Inferior parietal cortex (tissue), 1 donor: ENCODE results near the gene STAB2.

Experiments used
- DNase-seq: peaks from one replicate; pipeline ENCODE4 v3.0.0-alpha.2; 2016; ENCODE audit errors: extremely low spot score

The STAB2 gene

DNA sequence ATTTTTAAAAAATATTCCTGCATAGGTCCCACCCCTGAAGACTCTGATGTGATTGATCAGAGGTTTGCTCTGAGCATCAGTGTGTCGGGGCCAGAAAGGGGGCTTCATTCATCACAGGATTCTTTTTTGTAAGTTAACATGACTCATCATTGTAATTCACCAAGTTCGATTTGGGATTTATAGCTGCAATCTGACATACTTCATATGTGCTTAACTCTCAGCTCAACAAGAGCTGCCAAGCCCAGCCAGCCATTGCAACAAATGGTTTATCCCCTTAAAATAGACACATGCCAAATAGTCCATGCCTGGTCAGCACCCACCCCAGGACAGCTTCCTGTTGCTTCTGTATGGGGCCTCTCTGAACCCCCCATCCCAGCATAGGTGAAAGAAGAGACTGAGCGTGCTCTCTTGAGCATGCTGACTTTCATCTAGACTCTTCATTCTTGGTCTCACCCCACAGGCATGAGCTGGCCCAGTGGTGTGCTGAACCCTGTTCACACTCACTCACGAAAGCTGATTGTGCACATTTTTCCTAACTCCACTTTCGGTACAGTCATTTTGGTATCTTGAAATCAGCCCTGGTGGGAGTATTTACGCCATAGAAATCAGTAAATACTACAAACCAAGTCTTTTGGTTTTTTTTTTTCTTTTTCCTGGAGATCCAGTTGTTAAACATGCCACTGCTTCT lies 101.4 kb downstream of the STAB2 start:
- DNase-seq: no peak

DNA sequence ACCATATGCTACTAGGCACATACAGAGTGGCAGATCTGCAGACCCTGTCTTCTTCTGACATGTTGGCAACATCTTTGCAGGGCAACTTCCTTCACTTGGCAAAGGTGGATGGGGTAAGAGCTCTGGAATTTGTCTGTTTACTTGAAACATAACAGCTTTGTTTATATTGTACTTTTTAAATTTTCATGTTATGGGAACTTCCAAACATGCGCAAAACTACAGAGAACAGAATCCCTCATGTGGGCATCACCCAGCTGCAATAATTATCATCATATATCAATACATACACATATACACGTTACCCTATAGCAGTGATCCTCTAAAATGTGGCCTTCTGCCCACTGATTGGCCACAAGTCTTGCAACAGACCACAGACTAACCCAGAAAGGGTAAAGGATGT lies 103.4 kb downstream of the STAB2 start:
- DNase-seq: no peak

DNA sequence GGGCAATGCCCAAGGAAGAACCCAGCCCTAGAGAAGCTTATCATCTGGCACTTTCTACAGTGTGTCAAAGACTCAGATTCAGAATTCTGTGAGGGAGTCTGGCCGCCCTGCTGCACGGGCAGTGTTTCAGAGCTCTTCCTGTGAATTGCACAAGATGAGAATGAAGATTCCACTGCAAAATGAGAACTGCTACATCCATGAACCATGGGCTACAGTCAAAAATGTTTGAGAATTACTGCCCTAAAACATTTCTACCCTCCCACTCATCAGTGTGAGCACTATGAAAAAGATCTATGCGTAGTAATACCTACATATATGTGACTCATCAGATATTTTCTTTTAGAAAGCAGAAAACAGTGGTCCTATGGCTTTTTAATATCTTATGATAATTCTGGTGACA lies 104.0 kb downstream of the STAB2 start:
- DNase-seq: no peak

DNA sequence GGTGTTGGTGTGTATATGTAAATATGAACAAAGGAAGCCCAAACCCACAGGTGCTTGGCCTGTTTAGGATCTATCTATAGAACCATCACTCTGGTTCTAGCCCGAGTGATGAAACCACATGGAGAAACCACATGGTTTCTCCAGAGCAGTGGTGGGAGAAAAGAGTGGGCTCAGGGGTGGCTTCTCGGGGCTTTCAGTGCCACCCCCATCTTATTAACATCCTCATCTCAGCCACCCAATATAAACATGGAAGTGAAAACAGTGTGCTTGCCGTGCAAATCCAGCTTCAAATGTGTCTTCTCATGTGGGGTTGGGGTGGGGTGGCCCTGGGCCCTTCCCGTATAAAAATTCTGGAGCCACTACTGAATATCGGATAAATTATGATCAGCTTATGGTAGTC lies 109.0 kb downstream of the STAB2 start:
- no peak for DNase-seq

DNA sequence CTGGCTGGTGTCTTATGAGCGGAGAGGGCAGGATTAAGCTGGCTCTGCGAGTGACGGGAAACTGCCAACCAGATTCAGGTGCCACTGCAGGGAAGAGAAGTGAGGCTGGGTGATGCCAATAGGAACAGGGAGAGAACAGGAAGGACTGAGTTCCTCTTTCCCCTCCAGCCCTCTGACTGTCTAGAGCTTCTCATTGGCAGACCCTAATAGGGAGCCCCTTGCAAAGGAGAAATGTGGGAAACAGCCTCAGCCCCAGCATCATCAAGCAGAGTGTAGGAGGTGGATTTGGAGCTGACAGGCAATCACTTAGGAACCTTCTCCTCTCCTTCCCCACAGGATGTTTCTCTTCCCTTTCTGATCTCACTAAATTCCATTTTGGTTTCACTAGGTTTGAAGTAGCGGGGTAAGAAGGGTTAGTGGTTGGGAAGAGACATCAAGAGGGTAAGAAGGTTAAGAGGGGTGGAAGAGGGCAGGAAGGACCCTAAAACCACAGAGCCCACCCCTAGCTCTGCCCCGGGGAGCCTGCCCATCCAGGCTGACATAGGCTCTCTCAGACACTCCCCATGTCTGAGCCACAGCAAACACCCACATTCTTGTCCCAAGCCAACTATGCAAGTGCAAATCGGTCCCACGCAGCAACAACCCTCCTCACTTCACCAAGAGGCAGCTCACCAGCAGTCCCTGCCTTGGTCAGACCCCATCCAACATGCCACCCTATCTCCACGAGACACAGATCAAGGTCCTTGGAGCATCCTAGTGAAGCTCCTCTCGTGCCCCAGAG lies 111.1 kb downstream of the STAB2 start:
- no peak for DNase-seq

DNA sequence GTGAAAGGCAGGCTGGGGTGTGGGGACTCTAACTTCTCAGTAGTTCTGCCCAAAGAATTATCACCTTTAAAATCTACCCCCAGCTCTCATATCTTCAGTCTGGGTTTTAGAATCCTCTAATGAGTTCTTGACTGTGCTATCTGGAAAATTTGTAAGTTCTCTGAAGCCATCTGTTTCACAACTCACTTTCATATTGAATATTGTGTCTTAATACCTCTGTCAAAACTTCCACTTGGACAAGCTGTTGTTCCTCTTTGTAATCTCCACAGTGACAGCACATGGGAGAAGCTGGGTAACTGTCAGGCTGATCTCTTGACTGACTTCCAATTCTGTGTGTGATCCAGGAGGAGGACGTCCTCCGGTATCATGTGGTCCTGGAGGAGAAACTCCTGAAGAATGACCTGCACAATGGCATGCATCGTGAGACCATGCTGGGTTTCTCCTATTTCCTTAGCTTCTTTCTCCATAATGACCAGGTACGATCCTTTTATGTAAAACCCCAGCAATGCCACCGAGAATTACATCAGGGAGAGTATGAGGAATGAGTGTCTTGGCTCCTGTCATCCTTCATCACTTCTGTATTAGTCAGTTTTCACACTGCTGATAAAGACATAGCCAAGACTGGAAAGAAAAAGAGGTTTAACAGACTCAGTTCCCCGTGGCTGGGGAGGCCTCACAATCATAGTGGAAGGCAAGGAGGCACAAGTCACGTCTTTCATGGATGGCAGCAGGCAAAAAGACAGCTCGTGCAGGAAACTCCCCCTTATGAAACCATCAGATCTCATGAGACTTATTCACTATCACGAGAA lies 111.9 kb downstream of the STAB2 start:
- DNase-seq: peak; percentile 9

DNA sequence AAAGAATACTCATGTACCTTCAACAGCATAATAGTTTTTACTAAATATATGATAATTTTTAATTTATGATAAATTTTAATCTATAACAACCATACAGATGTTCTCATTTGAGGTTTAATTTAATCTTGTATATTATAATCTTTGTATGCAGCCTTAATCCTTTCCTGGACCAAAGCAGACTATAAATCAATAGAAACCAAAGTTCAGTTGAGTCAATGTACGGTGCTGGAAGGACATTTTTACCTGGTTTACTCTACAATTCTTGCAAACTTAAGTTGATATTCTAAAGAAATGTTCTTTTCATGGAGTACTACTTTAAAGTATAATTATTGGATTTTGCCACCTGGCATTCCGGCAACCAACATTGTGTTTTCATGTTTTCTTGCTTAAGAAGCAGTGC lies 118.0 kb downstream of the STAB2 start:
- DNase-seq: no peak

DNA sequence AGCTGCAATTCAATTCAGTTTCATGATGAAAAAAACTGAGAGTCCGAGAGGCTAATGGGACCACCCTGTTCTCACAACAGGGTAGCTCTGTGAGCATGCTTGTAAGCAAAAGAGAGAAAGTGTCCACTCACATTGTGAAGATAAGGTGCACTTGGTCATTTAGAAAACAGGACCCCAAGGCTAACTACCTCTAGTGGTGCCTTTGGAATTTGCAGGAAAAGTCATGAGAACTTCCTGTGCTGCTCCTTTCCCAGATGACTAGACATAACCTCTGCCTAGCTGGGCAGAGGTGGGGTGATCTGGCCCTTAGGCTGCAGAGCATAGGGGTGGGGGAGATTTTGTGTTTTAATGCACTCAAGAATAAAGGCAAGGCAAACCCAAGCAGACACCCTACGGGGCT lies 118.9 kb downstream of the STAB2 start:
- DNase-seq: no peak

DNA sequence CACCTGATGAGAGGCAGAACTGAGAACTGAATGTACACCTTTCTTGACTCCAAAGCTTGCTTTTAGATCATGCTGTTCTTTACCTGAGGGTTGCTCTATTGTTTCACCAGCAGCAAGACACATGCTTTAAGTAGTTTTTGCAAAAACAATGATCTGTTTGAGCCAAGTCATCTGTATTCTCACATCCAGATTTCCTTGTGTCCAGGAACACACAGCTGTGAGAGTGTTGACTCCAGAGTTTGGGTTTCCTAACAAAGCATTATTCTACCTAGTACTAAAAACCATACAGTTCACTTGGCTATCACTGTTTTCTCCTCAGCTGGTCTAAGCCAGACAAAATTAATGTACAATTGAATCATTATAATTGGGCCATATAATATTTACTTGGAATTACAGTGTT lies 120.4 kb downstream of the STAB2 start:
- no peak for DNase-seq

DNA sequence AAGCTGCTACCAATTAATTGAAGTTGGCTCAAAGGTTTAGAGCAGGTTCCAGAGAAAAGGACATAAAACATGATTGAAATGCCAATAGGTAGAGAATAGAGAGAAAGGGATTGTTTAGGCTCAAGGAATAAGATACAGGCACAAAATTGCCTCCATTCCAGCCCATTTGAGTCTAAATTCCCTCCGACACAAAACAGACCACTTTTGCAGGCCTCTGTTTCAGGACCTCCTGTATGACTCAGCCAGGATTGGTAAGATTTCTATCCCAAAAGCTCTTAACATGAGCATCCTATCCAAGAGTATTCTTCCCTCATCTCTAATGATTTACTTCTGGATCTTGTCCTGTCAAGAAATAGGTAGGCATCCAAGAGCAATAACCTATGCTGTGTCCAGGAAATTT lies 123.5 kb downstream of the STAB2 start:
- no peak for DNase-seq

DNA sequence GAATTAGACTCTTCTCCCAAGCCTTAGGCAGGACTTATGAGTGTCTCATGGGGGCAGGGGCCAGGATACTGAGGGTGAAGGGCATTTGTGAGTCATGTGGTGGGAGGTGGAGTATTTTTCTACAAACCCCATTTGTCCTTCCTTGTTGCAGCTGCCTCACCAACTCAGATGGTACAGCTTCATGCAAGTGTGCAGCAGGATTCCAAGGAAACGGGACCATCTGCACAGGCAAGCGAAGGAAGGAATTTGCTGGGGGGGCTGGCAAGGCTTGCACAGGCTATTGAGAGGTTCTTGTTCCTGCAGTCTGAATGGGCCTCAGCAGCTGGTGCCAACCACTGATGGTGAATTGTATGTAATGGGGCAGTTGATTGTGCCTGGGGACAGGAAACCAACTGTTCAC lies 125.1 kb downstream of the STAB2 start:
- DNase-seq: no peak

DNA sequence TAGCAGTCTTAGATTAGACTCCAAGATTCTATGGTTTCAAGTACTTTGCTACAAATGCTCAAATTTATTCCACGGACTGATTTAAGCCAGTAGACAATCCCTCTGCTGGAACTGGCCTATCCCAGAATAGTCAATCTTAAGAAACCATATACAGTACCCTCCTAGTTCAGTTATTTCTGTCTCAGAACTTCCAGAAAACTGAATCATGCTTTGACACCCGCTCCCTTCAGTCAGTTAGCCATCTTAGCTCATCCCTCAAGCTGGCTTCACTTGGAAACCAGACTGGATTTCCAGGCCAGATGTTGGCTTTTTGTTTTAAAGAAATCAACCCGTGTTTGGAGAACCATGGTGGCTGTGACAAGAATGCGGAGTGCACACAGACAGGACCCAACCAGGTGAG lies 128.4 kb downstream of the STAB2 start:
- DNase-seq: no peak

DNA sequence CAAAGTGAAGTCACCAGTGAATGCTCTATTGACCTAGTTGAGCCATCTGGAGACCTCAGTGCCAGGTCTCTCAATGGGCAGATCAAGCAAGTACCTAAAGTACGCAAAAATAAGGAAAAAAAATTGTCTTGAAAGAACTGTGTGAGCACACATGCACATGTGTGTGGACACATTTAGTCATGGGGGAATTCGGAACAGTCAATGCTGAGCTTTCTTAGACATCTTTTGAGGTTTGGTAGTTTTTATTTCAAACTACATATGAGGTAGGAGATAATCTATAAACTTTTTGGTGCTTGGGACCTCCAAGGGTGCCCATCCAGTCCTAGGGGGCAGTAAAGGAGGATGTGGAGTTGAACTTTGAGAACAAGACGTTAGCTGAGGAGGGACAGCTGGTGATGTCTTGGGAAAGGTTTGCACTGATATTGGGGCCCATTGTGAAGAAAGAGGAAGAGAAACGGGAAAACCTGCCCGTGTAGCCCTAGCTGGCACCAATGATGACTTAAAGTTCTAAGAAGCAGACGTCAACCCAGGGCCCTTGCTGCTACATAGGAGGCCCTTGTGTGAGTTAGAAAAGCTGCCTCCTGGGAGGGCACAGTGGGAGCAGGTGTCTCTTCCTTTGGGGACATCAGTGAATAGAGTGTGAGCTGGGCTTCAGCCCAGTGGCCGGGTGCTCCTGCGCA lies 129.6 kb downstream of the STAB2 start:
- no peak for DNase-seq

DNA sequence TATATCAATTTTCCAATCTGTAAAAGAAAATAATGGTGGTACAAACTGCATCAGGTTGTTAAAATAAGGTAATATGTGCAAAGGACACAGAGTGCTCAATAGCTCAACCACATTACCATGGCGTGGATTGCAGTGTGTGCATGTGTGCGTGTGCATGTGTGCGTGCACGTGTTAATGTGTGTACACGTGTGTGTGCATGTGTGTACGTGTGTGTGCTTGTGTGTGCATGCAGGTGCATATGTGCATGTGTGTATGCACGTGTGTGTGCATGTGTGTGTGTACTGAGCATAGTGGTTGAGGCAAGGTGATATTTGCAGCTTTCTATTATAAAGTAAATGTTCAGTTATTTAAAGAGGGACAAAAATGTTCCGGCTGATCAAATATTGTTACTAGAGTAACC lies 138.3 kb downstream of the STAB2 start:
- no peak for DNase-seq

DNA sequence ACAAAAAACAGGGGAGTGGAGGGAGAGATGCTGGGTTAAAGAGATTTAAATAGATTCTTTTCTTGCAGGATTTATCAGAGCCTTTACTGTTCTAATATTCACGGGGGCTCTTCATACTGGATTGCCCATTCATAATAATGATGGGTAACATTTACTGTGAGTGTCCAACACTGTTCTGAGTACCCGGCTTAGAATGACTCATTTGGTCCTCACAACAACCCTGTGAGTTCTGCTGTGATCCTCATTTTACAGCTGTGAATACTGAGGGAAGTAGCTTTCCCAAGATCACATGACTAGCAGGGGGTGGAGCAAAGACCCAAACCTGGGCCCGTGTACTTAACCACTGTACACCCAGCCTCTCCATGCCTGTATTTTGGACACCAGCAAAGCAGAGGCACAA lies 140.6 kb downstream of the STAB2 start:
- DNase-seq: no peak

DNA sequence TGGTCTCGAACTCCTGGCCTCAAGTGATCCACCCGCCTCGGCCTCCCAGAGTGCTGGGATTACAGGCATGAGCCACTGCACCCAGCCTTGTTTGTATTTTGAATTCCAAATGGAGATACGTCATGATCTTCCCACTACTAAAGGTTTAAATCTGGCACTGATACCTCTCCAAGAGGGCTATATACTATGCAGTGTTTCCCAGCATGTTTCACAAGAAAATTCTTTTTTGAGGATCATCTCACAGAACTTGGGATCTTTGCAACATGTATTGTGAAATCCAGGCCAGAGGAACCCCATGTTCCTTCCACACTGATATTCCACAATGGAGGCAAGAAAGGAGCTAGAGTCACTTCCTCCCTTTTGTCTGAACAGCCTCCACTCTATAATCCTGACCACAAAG lies 141.2 kb downstream of the STAB2 start:
- DNase-seq: no peak

DNA sequence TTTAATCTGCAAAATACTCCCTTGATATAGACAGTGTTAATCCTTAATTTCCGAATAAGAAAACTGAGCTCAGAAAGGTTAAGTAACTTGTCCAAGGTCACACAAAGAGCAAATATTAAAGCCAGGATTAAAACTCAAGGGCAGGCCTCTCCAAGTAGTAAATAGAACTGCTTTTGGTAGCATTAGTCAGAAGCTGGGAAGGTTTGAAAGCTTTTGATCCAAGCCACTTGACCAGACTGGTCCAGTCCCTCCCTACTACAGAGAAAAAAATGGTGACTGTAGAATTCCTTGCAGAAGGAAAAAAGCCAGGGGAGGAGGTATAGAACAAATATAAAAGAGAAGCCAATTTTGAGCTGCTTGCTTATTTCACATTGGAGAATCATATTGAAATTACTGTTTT lies 142.4 kb downstream of the STAB2 start:
- no peak for DNase-seq

DNA sequence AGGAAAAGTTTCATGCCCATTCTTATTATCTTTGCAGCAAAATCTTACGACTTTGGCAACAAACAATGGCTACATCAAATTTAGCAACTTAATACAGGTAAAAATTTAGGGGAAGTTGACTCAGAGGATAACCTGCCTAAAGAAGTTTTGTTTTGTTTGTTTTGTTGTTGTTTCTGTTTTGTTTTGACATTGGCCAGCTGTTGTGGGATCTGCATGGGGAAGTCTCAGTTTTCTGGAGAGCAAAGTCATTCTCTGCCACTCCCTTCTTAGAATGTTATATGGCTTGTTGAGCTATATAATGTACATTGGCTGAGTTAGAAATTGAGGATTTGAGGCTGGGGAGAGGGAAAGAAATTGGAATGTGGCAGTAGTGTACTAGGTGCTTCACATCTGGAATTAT lies 144.5 kb downstream of the STAB2 start:
- DNase-seq: no peak

DNA sequence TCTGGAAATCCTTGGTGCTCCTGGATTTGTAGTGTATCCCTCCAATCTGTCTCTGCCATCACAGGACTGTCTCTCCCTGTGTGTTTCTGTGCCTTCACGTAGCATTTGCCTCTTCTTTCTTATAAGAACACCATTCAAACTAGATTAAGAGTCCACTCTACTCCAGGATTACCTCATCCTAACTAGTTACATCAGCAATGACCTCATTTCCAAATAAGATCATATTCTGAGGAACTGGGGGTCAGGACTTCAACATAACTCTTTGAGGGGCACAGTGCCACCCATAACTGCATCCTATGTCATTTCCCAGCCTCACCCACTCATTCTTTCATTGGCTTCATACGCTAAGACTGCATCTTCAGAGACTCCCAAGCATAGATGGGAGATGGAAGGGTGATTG lies 147.8 kb downstream of the STAB2 start:
- no peak for DNase-seq

DNA sequence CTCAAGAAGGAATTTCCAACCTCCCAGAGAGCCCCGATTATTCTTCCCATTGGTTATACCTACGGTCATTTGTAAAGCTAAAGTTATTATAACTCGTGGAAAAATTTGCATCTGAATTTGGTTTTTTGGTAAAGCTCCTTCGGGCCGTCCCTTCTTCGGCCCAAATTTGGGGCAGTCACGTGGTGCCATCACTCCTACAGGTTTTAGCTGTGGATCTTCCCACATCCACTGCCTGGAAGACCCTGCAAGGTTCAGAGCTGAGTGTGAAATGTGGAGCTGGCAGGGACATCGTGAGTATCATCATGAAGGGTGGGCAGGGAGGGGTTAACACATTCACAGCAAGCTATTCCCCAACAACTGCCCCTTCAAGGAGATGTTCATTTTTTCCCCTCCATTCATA lies 148.2 kb downstream of the STAB2 start:
- DNase-seq: no peak

DNA sequence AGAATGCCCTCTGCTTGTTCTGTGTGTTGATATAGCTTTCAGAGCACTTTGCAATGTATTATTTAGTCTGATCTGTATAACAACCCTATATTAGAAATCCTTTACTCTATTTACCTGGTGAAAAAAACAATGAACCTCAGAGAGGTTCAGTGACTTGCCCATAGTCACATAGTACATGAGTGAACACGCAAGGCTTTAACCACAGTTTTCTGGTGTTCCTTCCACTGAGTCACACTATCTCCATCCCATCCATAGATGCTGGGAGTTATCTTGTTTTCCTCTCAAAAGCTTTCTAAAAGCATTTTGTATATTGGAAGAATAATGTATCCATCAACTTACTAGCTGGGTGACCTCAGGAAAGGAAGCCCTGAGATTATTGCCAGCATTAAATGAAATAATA lies 149.5 kb downstream of the STAB2 start:
- DNase-seq: no peak

DNA sequence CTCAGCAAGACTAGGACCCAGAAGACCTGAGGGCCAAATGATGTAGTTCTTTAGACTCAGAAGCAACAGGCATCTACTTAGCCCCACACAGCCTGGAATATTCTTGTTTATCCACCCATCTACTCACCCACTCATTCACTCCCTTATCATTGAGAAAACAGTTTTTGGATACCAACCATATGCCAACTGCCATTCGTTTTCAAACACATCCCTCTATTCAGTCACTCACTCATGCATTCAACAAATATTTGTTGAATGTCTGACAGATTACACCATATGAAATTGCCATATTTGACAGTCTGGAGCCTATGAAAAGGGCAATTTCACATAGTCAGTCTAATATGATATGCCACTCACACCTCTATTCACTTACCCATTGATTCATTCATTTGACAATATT lies 150.8 kb downstream of the STAB2 start:
- no peak for DNase-seq
